HepG2 (cell line): Measurements from ENCODE around the gene STK32B. TPM values are rescaled to one million over a fixed set of nuclear protein-coding genes. Genes with fewer than 3 reads are reported as not detected.

Experiments
- ATAC-seq: fragments of 200-7000 bp; cut with Tn5 transposase; 3 replicates; pipeline ENCODE4 v1.9.1; 2020; ENCODE audit warnings: mild to moderate bottlenecking, moderate library complexity
- BruUV-seq: library from RNA; stranded (reverse); fragments of 400-500 nt; replicated peaks from 2 replicates; lab custom pipeline; 2021; lab: Mats Ljungman, UMichigan
- CTCF ChIA-PET: fragments of 300-600 bp; formaldehyde crosslinking; extraction: SDS; loops from one replicate; lab custom pipeline; 2021; ENCODE audit warnings: low total read pairs, inconsistent platforms, low intra/inter-chr PET ratio; lab: Yijun Ruan, JAX
- POLR2A ChIA-PET: fragments of 350-600 bp; sonication (Branson Sonifier 250); formaldehyde crosslinking; loops from one replicate; lab custom pipeline; 2020; ENCODE audit warnings: antibody characterized with exemption, inconsistent platforms; lab: Yijun Ruan, JAX
- DNase-seq: peaks from one replicate; pipeline ENCODE4 v3.0.0-alpha.2; 2015; ENCODE audit warnings: low spot score
- FAIRE-seq: peaks from 3 replicates; lab custom pipeline; 2011; peaks lifted over from hg19 to GRCh38; lab: Jason Lieb, UNC
- H2AFZ ChIP-seq: one replicate; pipeline ENCODE4 v1.6.1; 2011; ENCODE audit warnings: low read length, inconsistent platforms
- H3K27ac ChIP-seq: fragments of 300-600 bp; 3 replicates; pipeline ENCODE4 v1.8.0; 2011; ENCODE audit warnings: mixed run types, mild to moderate bottlenecking, mixed read lengths, low read length, inconsistent platforms; ENCODE audit not compliant: insufficient read depth; ENCODE audit errors: extremely low read length
- H3K27me3 ChIP-seq, 2 experiments: fragments of 200-600 bp in 1 of 2; 2 replicates in 1 of 2; 3 replicates in 1 of 2; pipeline versions ENCODE4 v1.6.0 to v1.8.0; 2011; ENCODE audit warnings: low read length in 2 of 2, mild to moderate bottlenecking in 2 of 2, moderate library complexity in 2 of 2, inconsistent platforms in 1 of 2; ENCODE audit not compliant: insufficient read depth in 2 of 2, control insufficient read depth in 1 of 2
- H3K36me3 ChIP-seq, 2 experiments: fragments of 200-600 bp in 1 of 2; replicated peaks in 1 of 2; 2 replicates in 1 of 2; 3 replicates in 1 of 2; pipeline versions ENCODE4 v1.5.1 to v1.8.0; 2011; ENCODE audit warnings: low read length in 2 of 2, inconsistent platforms in 1 of 2; ENCODE audit not compliant: insufficient read depth in 2 of 2, control insufficient read depth in 1 of 2
- H3K4me1 ChIP-seq: 2 replicates; pipeline ENCODE4 v1.5.1; 2012; ENCODE audit warnings: low read length, inconsistent platforms; ENCODE audit not compliant: insufficient read depth
- H3K4me2 ChIP-seq: 2 replicates; pipeline ENCODE4 v1.6.0; 2011; ENCODE audit warnings: low read depth, low read length, inconsistent platforms
- H3K4me3 ChIP-seq, 3 experiments: fragments of 200-600 bp in 1 of 3; sonication (generic), shearing (Covaris generic) in 1 of 3; replicated peaks in 1 of 3; 2 replicates each; pipeline ENCODE4 v1.5.1; 2011 to 2016; ENCODE audit warnings: low read length in 3 of 3, inconsistent platforms in 2 of 3, low read depth in 2 of 3, mild to moderate bottlenecking in 2 of 3, control low read depth in 1 of 3, mixed read lengths in 1 of 3; ENCODE audit not compliant: insufficient read depth in 1 of 3
- H3K79me2 ChIP-seq: one replicate; pipeline ENCODE4 v1.6.1; 2011; ENCODE audit warnings: low read length, inconsistent platforms; ENCODE audit not compliant: insufficient read depth
- H3K9ac ChIP-seq: 2 replicates; pipeline ENCODE4 v1.6.0; 2011; ENCODE audit warnings: mild to moderate bottlenecking, low read depth, low read length, inconsistent platforms; ENCODE audit not compliant: insufficient read depth
- H3K9me3 ChIP-seq: 2 replicates; pipeline ENCODE4 v1.5.1; 2012; ENCODE audit warnings: mild to moderate bottlenecking, low read length
- H4K20me1 ChIP-seq: 2 replicates; pipeline ENCODE4 v1.6.0; 2011; ENCODE audit warnings: inconsistent platforms, mild to moderate bottlenecking, low read length, moderate library complexity; ENCODE audit not compliant: insufficient read depth
- BHLHE40 ChIP-seq: IDR thresholded peaks from 2 replicates; pipeline ENCODE4 v1.6.1; 2011; ENCODE audit warnings: low read length, improper control_type of control experiment
- NR2F1 ChIP-seq, 2 experiments: fragments of 450-650 bp in 1 of 2; formaldehyde crosslinking in 1 of 2; IDR thresholded peaks; 2 replicates each; pipeline versions ENCODE4 v1.5.0 to v1.6.1; 2016 to 2020; ENCODE audit warnings: mild to moderate bottlenecking in 1 of 2, missing compliant biosample characterization in 1 of 2, missing genetic modification reagents in 1 of 2, moderate library complexity in 1 of 2
- NR2F6 ChIP-seq, 2 experiments: IDR thresholded peaks; 2 replicates each; pipeline ENCODE4 v1.6.1; 2016; ENCODE audit warnings: antibody characterized with exemption in 1 of 2, mild to moderate bottlenecking in 1 of 2
- SNAPC2 ChIP-seq: sonication (generic); formaldehyde crosslinking; IDR thresholded peaks from 2 replicates; pipeline ENCODE4 v1.8.1; 2022; ENCODE audit warnings: mild to moderate bottlenecking, missing genetic modification reagents
- ZNF207 ChIP-seq: fragments of 450-650 bp; IDR thresholded peaks from 2 replicates; pipeline ENCODE4 v1.6.1; 2016; ENCODE audit warnings: antibody characterized with exemption, borderline replicate concordance
- ZNF614 ChIP-seq: IDR thresholded peaks from 2 replicates; pipeline ENCODE4 v1.6.1; 2018; ENCODE audit warnings: missing biosample characterization, missing genetic modification reagents, inconsistent platforms, borderline replicate concordance
- ZNF724P ChIP-seq: sonication (generic); formaldehyde crosslinking; IDR thresholded peaks from 2 replicates; pipeline ENCODE4 v1.8.0; 2022; ENCODE audit warnings: missing genetic modification reagents, borderline replicate concordance
- ZSCAN21 ChIP-seq: sonication (generic); formaldehyde crosslinking; IDR thresholded peaks from 2 replicates; pipeline ENCODE4 v1.8.0; 2022; ENCODE audit warnings: mild to moderate bottlenecking, missing genetic modification reagents, moderate library complexity, borderline replicate concordance
- WGBS: methylation state at CpG from one replicate; pipeline ENCODE4 v1.1.6; 2017; ENCODE audit warnings: low lambda C conversion rate; 5-methylcytosine and 5-hydroxymethylcytosine counted together
- in situ Hi-C: cut with HindIII; loops from 2 replicates; pipeline ENCODE4 v1.10.0; 2017; ENCODE audit warnings: low pct_unique_long_range_greater_than_20kb; ENCODE audit not compliant: extremely low pct_ligation_motif_present
- intact Hi-C: fragments of 100-400 bp; cut with micrococcal nuclease; formaldehyde crosslinking; loops from one replicate; pipeline ENCODE4 v1.10.0; 2022; ENCODE audit not compliant: unreplicated experiment
- polyA plus RNA-seq, 8 experiments: library from polyadenylated mRNA; depleted of rRNA in 3 of 8; stranded (reverse) in 7 of 8; unstranded in 1 of 8; fragments of >200 nt; fragmentation: Illumina TruSeq in 4 of 8; extraction: Trizol in 4 of 8; gene quantifications; 2 replicates each; pipeline versions ENCODE4 v1.2.1 to v1.2.3, GENCODE V29; 2011 to 2016; ENCODE audit warnings: low read depth in 4 of 8, missing spikeins in 1 of 8, mixed read lengths in 1 of 8; ENCODE audit not compliant: insufficient read depth in 1 of 8
- total RNA-seq, 5 experiments: library from RNA; depleted of rRNA; stranded (reverse); fragments of >200 nt; fragmentation: Illumina TruSeq; extraction: Trizol; gene quantifications; 2 replicates each; pipeline ENCODE4 v1.2.3, GENCODE V29; 2016; ENCODE audit warnings: low read depth in 1 of 5
- TF ChIP-seq, protein P1 (sequence below): sonication (generic); formaldehyde crosslinking; IDR thresholded peaks from 2 replicates; pipeline ENCODE4 v1.4.0; 2020; ENCODE audit warnings: missing genetic modification reagents
- TF ChIP-seq, protein P2 (sequence below): IDR thresholded peaks from 2 replicates; pipeline ENCODE4 v1.6.1; 2012; ENCODE audit warnings: low read depth, low read length, improper control_type of control experiment
- TF ChIP-seq, protein P3 (sequence below): sonication (generic); formaldehyde crosslinking; IDR thresholded peaks from 2 replicates; pipeline ENCODE4 v1.4.0; 2020; ENCODE audit warnings: low read depth, missing genetic modification reagents
- TF ChIP-seq, protein P4 (sequence below): sonication (generic); formaldehyde crosslinking; IDR thresholded peaks from 2 replicates; pipeline ENCODE4 v1.4.0; 2020; ENCODE audit warnings: missing genetic modification reagents

The STK32B gene
- total and polyA plus RNA-seq, 2 of the 13 experiments (the other 11 are each of a cell fraction or from before 2014, with no cell fraction given) = not detected

DNA sequence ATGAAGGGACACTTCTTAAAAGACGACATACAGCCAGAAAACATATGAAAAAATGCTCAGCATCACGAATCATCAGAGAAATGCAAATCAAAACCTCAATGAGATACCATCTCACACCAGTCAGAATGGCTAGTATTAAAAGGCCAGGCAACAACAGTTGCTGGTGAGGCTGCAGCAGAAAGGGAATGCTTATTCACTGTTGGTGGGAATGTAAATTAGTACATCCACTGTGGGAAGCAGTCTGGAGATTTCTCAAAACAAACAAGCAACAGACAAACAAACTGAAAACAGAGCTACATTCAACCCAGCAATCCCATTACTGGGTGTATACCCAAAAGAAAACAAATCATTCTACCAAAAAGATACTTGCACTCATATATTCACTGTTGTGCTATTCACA, 459.2 kb downstream of the STK32B start:
- FAIRE-seq (no peak), ATAC-seq (no peak), DNase-seq (no peak)
- no peaks in the 10 kb centered on the region for H3K9me3 ChIP-seq
- H3K36me3 ChIP-seq = no peaks in the 10 kb centered on the region
- WGBS = 0% methylated on average over 2 of the region's 2 CpGs
- H2AFZ ChIP-seq = no peak overlapping the region
- H3K27me3 ChIP-seq = no peaks in the 10 kb centered on the region
- H3K79me2 ChIP-seq = no peaks in the 10 kb centered on the region
- H4K20me1 ChIP-seq = no peaks in the 10 kb centered on the region
- H3K27ac ChIP-seq = no peak overlapping the region
- no peak overlapping the region for H3K4me2 ChIP-seq
- H3K4me1 ChIP-seq = no peaks in the 10 kb centered on the region
- intact Hi-C loops (no loop called here), in situ Hi-C loops (no loop called here)
- ChIA-PET CTCF (no interaction called here), POLR2A (no interaction called here)
- H3K4me3 ChIP-seq = no peak overlapping the region
- BruUV-seq = no TSS peak
- H3K9ac ChIP-seq = no peak overlapping the region
- TF ChIP-seq ZSCAN21 (no peak), ZNF614 (CRISPR knock-in tag) (no peak), NR2F6 (IDR thresholded peaks at IDR 0.05) (no peak), NR2F6 (CRISPR knock-in tag; IDR thresholded peaks at IDR 0.05) (no peak), ZNF207 (no peak), SNAPC2 (CRISPR knock-in tag) (no peak), BHLHE40 (no peak), ZNF724P (CRISPR knock-in tag) (no peak), NR2F1 (CRISPR knock-in tag; IDR thresholded peaks at IDR 0.05) (no peak)
- TF ChIP-seq, protein P1, sequence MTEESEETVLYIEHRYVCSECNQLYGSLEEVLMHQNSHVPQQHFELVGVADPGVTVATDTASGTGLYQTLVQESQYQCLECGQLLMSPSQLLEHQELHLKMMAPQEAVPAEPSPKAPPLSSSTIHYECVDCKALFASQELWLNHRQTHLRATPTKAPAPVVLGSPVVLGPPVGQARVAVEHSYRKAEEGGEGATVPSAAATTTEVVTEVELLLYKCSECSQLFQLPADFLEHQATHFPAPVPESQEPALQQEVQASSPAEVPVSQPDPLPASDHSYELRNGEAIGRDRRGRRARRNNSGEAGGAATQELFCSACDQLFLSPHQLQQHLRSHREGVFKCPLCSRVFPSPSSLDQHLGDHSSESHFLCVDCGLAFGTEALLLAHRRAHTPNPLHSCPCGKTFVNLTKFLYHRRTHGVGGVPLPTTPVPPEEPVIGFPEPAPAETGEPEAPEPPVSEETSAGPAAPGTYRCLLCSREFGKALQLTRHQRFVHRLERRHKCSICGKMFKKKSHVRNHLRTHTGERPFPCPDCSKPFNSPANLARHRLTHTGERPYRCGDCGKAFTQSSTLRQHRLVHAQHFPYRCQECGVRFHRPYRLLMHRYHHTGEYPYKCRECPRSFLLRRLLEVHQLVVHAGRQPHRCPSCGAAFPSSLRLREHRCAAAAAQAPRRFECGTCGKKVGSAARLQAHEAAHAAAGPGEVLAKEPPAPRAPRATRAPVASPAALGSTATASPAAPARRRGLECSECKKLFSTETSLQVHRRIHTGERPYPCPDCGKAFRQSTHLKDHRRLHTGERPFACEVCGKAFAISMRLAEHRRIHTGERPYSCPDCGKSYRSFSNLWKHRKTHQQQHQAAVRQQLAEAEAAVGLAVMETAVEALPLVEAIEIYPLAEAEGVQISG (CRISPR knock-in tag) = no peak
- TF ChIP-seq, protein P2, sequence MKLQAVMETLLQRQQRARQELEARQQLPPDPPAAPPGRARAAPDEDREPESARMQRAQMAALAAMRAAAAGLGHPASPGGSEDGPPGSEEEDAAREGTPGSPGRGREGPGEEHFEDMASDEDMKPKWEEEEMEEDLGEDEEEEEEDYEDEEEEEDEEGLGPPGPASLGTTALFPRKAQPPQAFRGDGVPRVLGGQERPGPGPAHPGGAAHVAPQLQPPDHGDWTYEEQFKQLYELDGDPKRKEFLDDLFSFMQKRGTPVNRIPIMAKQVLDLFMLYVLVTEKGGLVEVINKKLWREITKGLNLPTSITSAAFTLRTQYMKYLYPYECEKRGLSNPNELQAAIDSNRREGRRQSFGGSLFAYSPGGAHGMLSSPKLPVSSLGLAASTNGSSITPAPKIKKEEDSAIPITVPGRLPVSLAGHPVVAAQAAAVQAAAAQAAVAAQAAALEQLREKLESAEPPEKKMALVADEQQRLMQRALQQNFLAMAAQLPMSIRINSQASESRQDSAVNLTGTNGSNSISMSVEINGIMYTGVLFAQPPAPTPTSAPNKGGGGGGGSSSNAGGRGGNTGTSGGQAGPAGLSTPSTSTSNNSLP = no peak
- TF ChIP-seq, protein P3, sequence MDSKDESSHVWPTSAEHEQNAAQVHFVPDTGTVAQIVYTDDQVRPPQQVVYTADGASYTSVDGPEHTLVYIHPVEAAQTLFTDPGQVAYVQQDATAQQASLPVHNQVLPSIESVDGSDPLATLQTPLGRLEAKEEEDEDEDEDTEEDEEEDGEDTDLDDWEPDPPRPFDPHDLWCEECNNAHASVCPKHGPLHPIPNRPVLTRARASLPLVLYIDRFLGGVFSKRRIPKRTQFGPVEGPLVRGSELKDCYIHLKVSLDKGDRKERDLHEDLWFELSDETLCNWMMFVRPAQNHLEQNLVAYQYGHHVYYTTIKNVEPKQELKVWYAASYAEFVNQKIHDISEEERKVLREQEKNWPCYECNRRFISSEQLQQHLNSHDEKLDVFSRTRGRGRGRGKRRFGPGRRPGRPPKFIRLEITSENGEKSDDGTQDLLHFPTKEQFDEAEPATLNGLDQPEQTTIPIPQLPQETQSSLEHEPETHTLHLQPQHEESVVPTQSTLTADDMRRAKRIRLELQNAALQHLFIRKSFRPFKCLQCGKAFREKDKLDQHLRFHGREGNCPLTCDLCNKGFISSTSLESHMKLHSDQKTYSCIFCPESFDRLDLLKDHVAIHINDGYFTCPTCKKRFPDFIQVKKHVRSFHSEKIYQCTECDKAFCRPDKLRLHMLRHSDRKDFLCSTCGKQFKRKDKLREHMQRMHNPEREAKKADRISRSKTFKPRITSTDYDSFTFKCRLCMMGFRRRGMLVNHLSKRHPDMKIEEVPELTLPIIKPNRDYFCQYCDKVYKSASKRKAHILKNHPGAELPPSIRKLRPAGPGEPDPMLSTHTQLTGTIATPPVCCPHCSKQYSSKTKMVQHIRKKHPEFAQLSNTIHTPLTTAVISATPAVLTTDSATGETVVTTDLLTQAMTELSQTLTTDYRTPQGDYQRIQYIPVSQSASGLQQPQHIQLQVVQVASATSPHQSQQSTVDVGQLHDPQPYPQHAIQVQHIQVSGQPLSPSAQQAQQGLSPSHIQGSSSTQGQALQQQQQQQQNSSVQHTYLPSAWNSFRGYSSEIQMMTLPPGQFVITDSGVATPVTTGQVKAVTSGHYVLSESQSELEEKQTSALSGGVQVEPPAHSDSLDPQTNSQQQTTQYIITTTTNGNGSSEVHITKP (CRISPR knock-in tag) = no peak
- TF ChIP-seq, protein P4, sequence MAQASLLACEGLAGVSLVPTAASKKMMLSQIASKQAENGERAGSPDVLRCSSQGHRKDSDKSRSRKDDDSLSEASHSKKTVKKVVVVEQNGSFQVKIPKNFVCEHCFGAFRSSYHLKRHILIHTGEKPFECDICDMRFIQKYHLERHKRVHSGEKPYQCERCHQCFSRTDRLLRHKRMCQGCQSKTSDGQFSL (CRISPR knock-in tag) = no peak
